ENCODE measurements around the gene XPO6.

GRCh38 chr16:28202147-28202746 lies 9.5 kb downstream of the XPO6 start:
- TF ChIP-seq CTCF (IDR thresholded peaks at IDR 0.05) (no peak), POLR2A (IDR thresholded peaks at IDR 0.05) (no peak), POLR2AphosphoS5 (IDR thresholded peaks at IDR 0.05; ENCODE audit: insufficient read depth in 1 of 2, low read depth in 1 of 2) (no peak)
